Fibroblast of skin of back (primary cell): ENCODE measurements around the gene FLNA.
"Not testable (repeated sequence)": the region's sequence is repeated elsewhere in the genome, so short reads cannot be mapped to it uniquely, and the experiment has no call there.

ENCODE experiments used
- DNase-seq: peaks from one replicate; pipeline ENCODE4 v3.0.0-alpha.2; 2013

FLNA gene

DNA sequence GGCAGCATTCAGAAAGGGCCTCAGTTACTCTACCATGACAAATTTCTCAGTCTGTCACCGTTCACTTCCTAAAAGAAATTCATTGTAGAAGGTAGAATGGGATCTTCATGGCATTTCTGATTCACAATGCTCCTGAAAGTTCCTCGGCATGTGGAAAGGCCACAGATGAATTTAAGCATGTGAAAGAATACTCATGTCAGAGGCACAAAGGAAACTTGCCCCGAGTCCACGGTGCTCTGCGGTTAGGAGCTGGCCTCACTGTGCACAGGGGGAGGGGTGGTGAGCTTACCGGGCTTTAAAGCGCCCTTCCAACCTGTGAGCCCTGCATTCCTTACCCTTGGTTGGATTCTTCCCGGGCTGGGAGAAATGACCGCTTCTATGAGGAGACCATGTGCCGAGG lies 69.6 kb downstream of the FLNA start:
- DNase-seq, result no peak

DNA sequence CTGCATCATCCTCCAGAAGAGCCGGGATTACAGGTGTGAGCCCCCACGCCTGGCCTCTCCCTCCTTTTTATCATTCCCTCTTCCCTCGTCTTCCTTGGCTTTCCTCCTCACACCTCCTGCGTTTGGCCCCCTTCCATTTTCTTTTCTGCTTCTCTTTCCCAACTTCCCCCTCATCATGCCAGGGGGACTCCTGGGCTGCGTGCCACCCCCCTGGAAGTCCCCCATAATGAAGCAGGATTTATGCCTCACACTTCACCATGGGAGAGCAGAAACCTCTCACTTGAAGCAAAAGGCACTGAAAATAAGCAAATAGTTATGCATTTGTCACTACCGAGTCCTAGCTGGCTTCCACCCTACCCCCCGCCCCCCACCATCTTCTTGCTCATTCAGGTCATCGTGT lies 71.0 kb downstream of the FLNA start:
- no peak for DNase-seq

GRCh38 chrX:154302998-154303397 lies 71.4 kb downstream of the FLNA start:
- DNase-seq, result not testable (repeated sequence)

- no peak for DNase-seq
Observed at GRCh38 chrX:154300816-154301215, 73.6 kb downstream of the FLNA start.
